HG02642 (cell line): Measurements from ENCODE around the gene QPRT.
"Not testable (repeated sequence)": the region's sequence is repeated elsewhere in the genome, so short reads cannot be mapped to it uniquely, and the experiment has no call there.

Source experiments
- ATAC-seq: cut with Tn5 transposase; IDR thresholded peaks from one replicate; pipeline ENCODE4 v1.9.1; 2021; ENCODE audit warnings: mild to moderate bottlenecking; ENCODE audit not compliant: unreplicated experiment, poor library complexity

The QPRT gene

GRCh38 chr16:29662000-29662728, 16.8 kb upstream of the QPRT start:
- ATAC-seq: peak; percentile 1

- ATAC-seq: peak; percentile 30
Measured at GRCh38 chr16:29662729-29663015, 16.3 kb upstream of the QPRT start.

- ATAC-seq: peak; percentile 23
Measured at GRCh38 chr16:29663016-29663806, 15.8 kb upstream of the QPRT start, which contains the start of gene SPN. TSS of gene SPN (plus strand) at chr16:29663247. CDS start at chr16:29663729, 482 bp downstream.

- no peak for ATAC-seq
Measured at GRCh38 chr16:29663807-29664090, 15.2 kb upstream of the QPRT start.

- ATAC-seq: no peak
Measured at GRCh38 chr16:29664091-29664921, 14.7 kb upstream of the QPRT start.

- ATAC-seq: no peak
Measured at GRCh38 chr16:29665294-29666077, 13.5 kb upstream of the QPRT start.

GRCh38 chr16:29667322-29667610, 11.7 kb upstream of the QPRT start:
- not testable (repeated sequence) for ATAC-seq

GRCh38 chr16:29667755-29668154, 11.2 kb upstream of the QPRT start:
- ATAC-seq: no peak

GRCh38 chr16:29668267-29668666, 10.7 kb upstream of the QPRT start:
- ATAC-seq: no peak

- no peak for ATAC-seq
Measured at GRCh38 chr16:29673501-29673900, 5.5 kb upstream of the QPRT start.

- no peak for ATAC-seq
Measured at GRCh38 chr16:29674188-29674587, 4.8 kb upstream of the QPRT start.

GRCh38 chr16:29675811-29676643, 3.0 kb upstream of the QPRT start:
- ATAC-seq: no peak

- no peak for ATAC-seq
Measured at GRCh38 chr16:29676989-29677785, 1.8 kb upstream of the QPRT start.

GRCh38 chr16:29680180-29680598, 1.2 kb downstream of the QPRT start:
- no peak for ATAC-seq

GRCh38 chr16:29683543-29684090, 4.6 kb downstream of the QPRT start:
- ATAC-seq: no peak

- no peak for ATAC-seq
Measured at GRCh38 chr16:29684679-29685078, 5.7 kb downstream of the QPRT start.

GRCh38 chr16:29686740-29687332, 7.9 kb downstream of the QPRT start:
- ATAC-seq: no peak

- ATAC-seq: no peak
Measured at GRCh38 chr16:29687755-29688154, 8.8 kb downstream of the QPRT start.
